ENCODE measurements around the gene IL1R2. TPM values are rescaled to one million over a fixed set of nuclear protein-coding genes. Genes with fewer than 3 reads are reported as not detected.

Gene IL1R2
- total RNA-seq, 1 experiment from 2014 or later: not detected

- TF ChIP-seq, protein P1, sequence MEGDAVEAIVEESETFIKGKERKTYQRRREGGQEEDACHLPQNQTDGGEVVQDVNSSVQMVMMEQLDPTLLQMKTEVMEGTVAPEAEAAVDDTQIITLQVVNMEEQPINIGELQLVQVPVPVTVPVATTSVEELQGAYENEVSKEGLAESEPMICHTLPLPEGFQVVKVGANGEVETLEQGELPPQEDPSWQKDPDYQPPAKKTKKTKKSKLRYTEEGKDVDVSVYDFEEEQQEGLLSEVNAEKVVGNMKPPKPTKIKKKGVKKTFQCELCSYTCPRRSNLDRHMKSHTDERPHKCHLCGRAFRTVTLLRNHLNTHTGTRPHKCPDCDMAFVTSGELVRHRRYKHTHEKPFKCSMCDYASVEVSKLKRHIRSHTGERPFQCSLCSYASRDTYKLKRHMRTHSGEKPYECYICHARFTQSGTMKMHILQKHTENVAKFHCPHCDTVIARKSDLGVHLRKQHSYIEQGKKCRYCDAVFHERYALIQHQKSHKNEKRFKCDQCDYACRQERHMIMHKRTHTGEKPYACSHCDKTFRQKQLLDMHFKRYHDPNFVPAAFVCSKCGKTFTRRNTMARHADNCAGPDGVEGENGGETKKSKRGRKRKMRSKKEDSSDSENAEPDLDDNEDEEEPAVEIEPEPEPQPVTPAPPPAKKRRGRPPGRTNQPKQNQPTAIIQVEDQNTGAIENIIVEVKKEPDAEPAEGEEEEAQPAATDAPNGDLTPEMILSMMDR (conservative IDR thresholded peaks at IDR 0.05; ENCODE audit: low read depth, low read length): no peak
- no peak for TF ChIP-seq EZH2 (IDR thresholded peaks at IDR 0.05; ENCODE audit: borderline replicate concordance, low read depth, low read length, poor library complexity, severe bottlenecking)
- CTCF ChIA-PET: no interaction called here
- POLR2A ChIA-PET (ENCODE audit: low non-redundant PET): no interaction called here
These were observed 6.8 kb downstream of the IL1R2 start for GRCh38 chr2:101998556-101998895.

GRCh38 chr2:101998896-101999789, 7.4 kb downstream of the IL1R2 start:
- DNase-seq (ENCODE audit: low spot score): no peak
- TF ChIP-seq, protein P1 (conservative IDR thresholded peaks at IDR 0.05; ENCODE audit: low read depth, low read length): no peak
- H3K9me3 ChIP-seq (ENCODE audit: low read depth, low read length, poor library complexity, severe bottlenecking): no peaks in the 10 kb centered on the region
- ChIA-PET CTCF (interaction anchor here (0.6 kb wide), 1 partner anchor 690 kb away, joined by 4 read pairs; no protein-coding TSS in a partner anchor), POLR2A (ENCODE audit: low non-redundant PET) (no interaction called here)
- H3K27me3 ChIP-seq (replicated peaks; ENCODE audit: insufficient read depth, low read depth, low read length, poor library complexity): peaks cover 32% of the 10 kb centered on the region
- H3K36me3 ChIP-seq (ENCODE audit: insufficient read depth, low read length, poor library complexity, severe bottlenecking): no peaks in the 10 kb centered on the region
- no TSS peak for BruUV-seq (replicated peaks)
- no peaks in the 10 kb centered on the region for H3K4me1 ChIP-seq (ENCODE audit: insufficient read depth, low read length, poor library complexity, severe bottlenecking)
- H3K4me3 ChIP-seq (ENCODE audit: low read depth, low read length, poor library complexity, severe bottlenecking): no peak overlapping the region
- intact Hi-C loops (cut with micrococcal nuclease; ENCODE audit: unreplicated experiment): no loop called here
- no peak overlapping the region for H3K27ac ChIP-seq (ENCODE audit: low read depth, low read length, poor library complexity, severe bottlenecking)

More at GRCh38 chr2:101998556-101998895, 6.8 kb downstream of the IL1R2 start:
- BruUV-seq (replicated peaks): no TSS peak
- no peaks in the 10 kb centered on the region for H3K4me1 ChIP-seq (ENCODE audit: insufficient read depth, low read length, poor library complexity, severe bottlenecking)
- no peak overlapping the region for H3K4me3 ChIP-seq (ENCODE audit: low read depth, low read length, poor library complexity, severe bottlenecking)
- H3K27ac ChIP-seq (ENCODE audit: low read depth, low read length, poor library complexity, severe bottlenecking): no peak overlapping the region
- intact Hi-C loops (cut with micrococcal nuclease; ENCODE audit: unreplicated experiment): no loop called here
- no peak for DNase-seq (ENCODE audit: low spot score)
- H3K9me3 ChIP-seq (ENCODE audit: low read depth, low read length, poor library complexity, severe bottlenecking): no peaks in the 10 kb centered on the region
- no peaks in the 10 kb centered on the region for H3K36me3 ChIP-seq (ENCODE audit: insufficient read depth, low read length, poor library complexity, severe bottlenecking)
- peaks cover 38% of the 10 kb centered on the region for H3K27me3 ChIP-seq (replicated peaks; ENCODE audit: insufficient read depth, low read depth, low read length, poor library complexity)

GRCh38 chr2:102000012-102000411, 8.3 kb downstream of the IL1R2 start:
- H3K27ac ChIP-seq (ENCODE audit: low read depth, low read length, poor library complexity, severe bottlenecking): no peak overlapping the region
- intact Hi-C loops (cut with micrococcal nuclease; ENCODE audit: unreplicated experiment): loop anchor here (10.0 kb wide), 1 partner anchor 585 kb away; no protein-coding TSS in a partner anchor
- no TSS peak for BruUV-seq (replicated peaks)
- no peak for DNase-seq (ENCODE audit: low spot score)
- H3K9me3 ChIP-seq (ENCODE audit: low read depth, low read length, poor library complexity, severe bottlenecking): no peaks in the 10 kb centered on the region
- peaks cover 25% of the 10 kb centered on the region for H3K27me3 ChIP-seq (replicated peaks; ENCODE audit: insufficient read depth, low read depth, low read length, poor library complexity)
- POLR2A ChIA-PET (ENCODE audit: low non-redundant PET): no interaction called here
- H3K4me1 ChIP-seq (ENCODE audit: insufficient read depth, low read length, poor library complexity, severe bottlenecking): no peaks in the 10 kb centered on the region
- CTCF ChIA-PET: interaction anchor here (0.6 kb wide), 1 partner anchor 691 kb away, joined by 4 read pairs; no protein-coding TSS in a partner anchor
- no peak overlapping the region for H3K4me3 ChIP-seq (ENCODE audit: low read depth, low read length, poor library complexity, severe bottlenecking)
- no peaks in the 10 kb centered on the region for H3K36me3 ChIP-seq (ENCODE audit: insufficient read depth, low read length, poor library complexity, severe bottlenecking)
- TF ChIP-seq, protein P1 (conservative IDR thresholded peaks at IDR 0.05; ENCODE audit: low read depth, low read length): no peak
- no peak for TF ChIP-seq EZH2 (IDR thresholded peaks at IDR 0.05; ENCODE audit: borderline replicate concordance, low read depth, low read length, poor library complexity, severe bottlenecking)

All from A673 (cell line).